GM19238 (cell line): Measurements from ENCODE around the gene SUMF1.
A peak's percentile ranks its signal among the peaks of the same experiment; 100 is the strongest.

ENCODE experiments used
- DNase-seq: peaks from one replicate; pipeline ENCODE4 v3.0.0; 2011; ENCODE audit warnings: low spot score; ENCODE audit not compliant: insufficient read length

The SUMF1 gene

GRCh38 chr3:4497843-4498324, 30.8 kb upstream of the SUMF1 start:
- DNase-seq: no peak

- no peak for DNase-seq
Measured at GRCh38 chr3:4497005-4497692, 30.1 kb upstream of the SUMF1 start.

GRCh38 chr3:4496087-4496452, 29.0 kb upstream of the SUMF1 start:
- no peak for DNase-seq

GRCh38 chr3:4495294-4496086, 28.4 kb upstream of the SUMF1 start:
- no peak for DNase-seq

GRCh38 chr3:4494895-4495264, 27.8 kb upstream of the SUMF1 start:
- DNase-seq: no peak

GRCh38 chr3:4493941-4494894, 27.1 kb upstream of the SUMF1 start:
- DNase-seq: no peak

- peak; percentile 84 for DNase-seq
Measured at GRCh38 chr3:4493014-4493940, 26.2 kb upstream of the SUMF1 start, which contains the start of gene ITPR1. TSS of gene ITPR1 (plus strand) at chr3:4493348. CDS start at chr3:4516492, 23,144 bp downstream.

- DNase-seq: no peak
Measured at GRCh38 chr3:4492208-4493013, 25.3 kb upstream of the SUMF1 start.

- DNase-seq: no peak
Measured at GRCh38 chr3:4491855-4492207, 24.8 kb upstream of the SUMF1 start.

GRCh38 chr3:4478261-4478660, 11.2 kb upstream of the SUMF1 start:
- no peak for DNase-seq

- DNase-seq: no peak
Measured at GRCh38 chr3:4476496-4476895, 9.4 kb upstream of the SUMF1 start.

GRCh38 chr3:4475804-4476203, 8.7 kb upstream of the SUMF1 start:
- no peak for DNase-seq

GRCh38 chr3:4474683-4475490, 7.8 kb upstream of the SUMF1 start:
- DNase-seq: no peak

- DNase-seq: no peak
Measured at GRCh38 chr3:4472766-4473165, 5.7 kb upstream of the SUMF1 start.

GRCh38 chr3:4472312-4472711, 5.2 kb upstream of the SUMF1 start:
- DNase-seq: no peak

GRCh38 chr3:4471907-4472306, 4.8 kb upstream of the SUMF1 start:
- DNase-seq: no peak

- no peak for DNase-seq
Measured at GRCh38 chr3:4467522-4467867, 426 bp upstream of the SUMF1 start.

- DNase-seq: no peak
Measured at GRCh38 chr3:4464576-4464975, 2.5 kb downstream of the SUMF1 start.

- no peak for DNase-seq
Measured at GRCh38 chr3:4462369-4463040, 4.6 kb downstream of the SUMF1 start.
